Activated T-helper 9 cell treated with anti-CD3 and anti-CD28 coated beads, Interleukin-2, amount 50 U/mL, for 16 hours (primary cell): ENCODE measurements around the gene OR6C76.

Experiments
- DNase-seq: peaks from one replicate; pipeline ENCODE4 v3.0.0-alpha.2; 2020; ENCODE audit warnings: low read depth

Gene OR6C76

DNA sequence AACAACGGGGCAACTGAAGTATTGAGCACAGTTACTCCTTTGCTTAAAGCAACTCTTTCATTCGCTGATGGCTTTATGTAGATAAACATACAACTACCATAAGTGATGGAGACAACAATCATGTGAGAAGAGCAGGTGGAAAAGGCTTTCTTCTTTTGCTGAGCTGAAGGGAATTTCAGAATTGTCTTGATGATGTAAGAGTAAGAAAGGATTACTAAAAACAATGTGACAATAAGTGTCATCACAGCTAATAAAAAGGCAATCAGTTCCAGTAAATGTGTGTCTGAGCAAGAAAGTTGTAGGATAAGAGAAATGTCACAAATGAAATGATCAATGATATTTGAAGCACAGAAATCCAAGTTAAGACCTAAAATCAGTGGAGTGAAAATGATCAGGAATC, 43.2 kb downstream of the OR6C76 start:
- DNase-seq = no peak

DNA sequence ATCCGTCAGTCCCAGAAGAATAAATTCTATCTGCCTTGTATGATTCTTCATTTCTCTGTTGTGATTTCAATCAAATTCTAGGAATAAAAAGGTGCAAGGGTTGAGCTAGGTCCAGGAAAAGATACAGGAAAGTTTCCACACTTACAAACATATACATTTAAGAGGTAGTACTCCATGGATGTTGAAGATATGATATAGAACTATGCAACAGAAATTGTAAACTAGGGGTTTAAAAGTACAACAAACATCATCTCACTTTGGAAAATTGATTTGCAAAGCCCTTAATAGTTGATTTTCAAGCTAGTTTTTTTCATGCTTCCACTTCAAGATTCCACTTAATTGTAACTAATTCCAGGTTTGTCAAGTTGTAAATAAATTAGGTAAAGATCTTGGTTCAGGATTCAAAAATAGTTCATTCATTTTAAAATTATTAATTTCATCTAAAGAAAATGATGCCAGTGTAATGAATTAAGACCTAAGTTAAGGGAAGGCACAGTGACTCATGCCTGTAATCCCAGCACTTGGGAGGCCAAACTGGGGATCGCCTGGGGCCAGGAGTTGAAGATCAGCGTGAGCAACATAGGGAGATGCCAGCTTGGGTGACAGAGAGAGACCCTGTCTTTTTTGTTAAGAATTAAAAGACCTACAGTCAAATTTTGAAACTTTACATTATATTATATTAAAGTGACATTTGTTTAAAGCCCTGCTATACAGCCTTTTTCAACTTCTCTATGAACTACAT, 44.2 kb downstream of the OR6C76 start, which contains the start of gene OR6C70:
Gene OR6C70, minus strand, starts transcription at position 51 of the 742 bp plus-strand sequence. Its CDS starts 0 bp downstream, at position 51.
- no peak for DNase-seq

DNA sequence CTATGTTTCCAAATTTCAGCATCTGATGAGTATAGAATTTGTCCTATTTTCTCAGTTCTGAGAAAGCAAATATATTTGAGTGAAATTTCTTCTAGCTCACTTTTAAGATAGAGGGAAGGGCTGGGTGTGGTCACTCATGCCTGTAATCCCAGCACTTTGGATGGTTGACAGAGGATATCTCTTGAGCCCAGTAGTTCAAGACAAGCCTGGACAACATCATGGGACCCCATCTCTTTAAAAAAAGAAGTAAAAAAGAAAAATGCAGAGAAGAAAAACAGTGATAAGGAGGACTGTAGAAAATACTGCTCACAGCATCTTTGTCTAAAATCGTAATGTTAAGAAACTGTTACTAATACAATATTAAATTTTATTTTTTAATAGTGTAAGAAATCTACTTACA, 46.2 kb downstream of the OR6C76 start:
- DNase-seq = no peak
